H9 (cell line): ENCODE results near the gene AK9. TPM values are rescaled to one million over a fixed set of nuclear protein-coding genes. Genes with fewer than 3 reads are reported as not detected.
A peak's percentile ranks its signal among the peaks of the same experiment; 100 is the strongest.

Experiments used
- DNase-seq: peaks from one replicate; pipeline ENCODE4 v3.0.0-alpha.2; 2017
- H2AFZ ChIP-seq: one replicate; pipeline ENCODE4 v1.6.1; 2013; ENCODE audit warnings: mild to moderate bottlenecking, low read length, control low read depth, moderate library complexity
- H2AK5ac ChIP-seq: 2 replicates; pipeline ENCODE4 v1.6.1; 2013; ENCODE audit warnings: low read length, control low read depth, mixed read lengths; ENCODE audit not compliant: insufficient read length
- H2BK120ac ChIP-seq: one replicate; pipeline ENCODE4 v1.6.1; 2013; ENCODE audit warnings: low read depth, mild to moderate bottlenecking, low read length, control low read depth, inconsistent platforms; ENCODE audit not compliant: poor library complexity, severe bottlenecking
- H2BK12ac ChIP-seq: 2 replicates; pipeline ENCODE4 v1.6.1; 2013; ENCODE audit warnings: low read length, control low read depth, mixed read lengths, low read depth; ENCODE audit not compliant: insufficient read length
- H2BK15ac ChIP-seq: 2 replicates; pipeline ENCODE4 v1.6.1; 2013; ENCODE audit warnings: low read depth, low read length, control low read depth
- H2BK20ac ChIP-seq: one replicate; pipeline ENCODE4 v1.6.1; 2013; ENCODE audit warnings: low read depth, mild to moderate bottlenecking, low read length, control low read depth, inconsistent platforms; ENCODE audit not compliant: poor library complexity, severe bottlenecking
- H2BK5ac ChIP-seq: 2 replicates; pipeline ENCODE4 v1.6.1; 2013; ENCODE audit warnings: low read length, control low read depth, mixed read lengths; ENCODE audit not compliant: insufficient read length
- H3K14ac ChIP-seq: 2 replicates; pipeline ENCODE4 v1.6.1; 2013; ENCODE audit warnings: low read length, control low read depth; ENCODE audit not compliant: insufficient read depth
- H3K18ac ChIP-seq: 2 replicates; pipeline ENCODE4 v1.6.1; 2013; ENCODE audit warnings: low read depth, mild to moderate bottlenecking, mixed read lengths, low read length, control low read depth; ENCODE audit not compliant: insufficient read length
- H3K23ac ChIP-seq: 2 replicates; pipeline ENCODE4 v1.6.1; 2013; ENCODE audit warnings: low read length, control low read depth, mixed read lengths, low read depth; ENCODE audit not compliant: insufficient read length
- H3K23me2 ChIP-seq: 2 replicates; pipeline ENCODE4 v1.6.1; 2013; ENCODE audit warnings: low read depth, mild to moderate bottlenecking, mixed read lengths, low read length, control low read depth; ENCODE audit not compliant: insufficient read length, poor library complexity, severe bottlenecking
- H3K27ac ChIP-seq: 2 replicates; pipeline ENCODE4 v1.5.1; 2013; ENCODE audit warnings: low read length, control low read depth, mixed read lengths, low read depth; ENCODE audit not compliant: insufficient read length
- H3K27me3 ChIP-seq: 2 replicates; pipeline ENCODE4 v1.6.1; 2013; ENCODE audit warnings: low read length, control low read depth, inconsistent platforms; ENCODE audit not compliant: insufficient read depth
- H3K4ac ChIP-seq: 2 replicates; pipeline ENCODE4 v1.6.1; 2013; ENCODE audit warnings: low read depth, mild to moderate bottlenecking, control low read depth, inconsistent platforms, low read length, moderate library complexity
- H3K4me1 ChIP-seq: 2 replicates; pipeline ENCODE4 v1.6.1; 2013; ENCODE audit warnings: low read length, control low read depth, inconsistent platforms; ENCODE audit not compliant: insufficient read depth
- H3K4me2 ChIP-seq: 2 replicates; pipeline ENCODE4 v1.6.1; 2013; ENCODE audit warnings: low read length, control low read depth, mixed read lengths; ENCODE audit not compliant: insufficient read length, insufficient read depth
- H3K56ac ChIP-seq: 2 replicates; pipeline ENCODE4 v1.6.1; 2013; ENCODE audit warnings: low read depth, mild to moderate bottlenecking, mixed read lengths, low read length, control low read depth; ENCODE audit not compliant: insufficient read length
- H3K79me1 ChIP-seq: 2 replicates; pipeline ENCODE4 v1.6.1; 2013; ENCODE audit warnings: low read depth, mild to moderate bottlenecking, moderate library complexity, low read length, control low read depth, inconsistent platforms; ENCODE audit not compliant: insufficient read depth, poor library complexity, severe bottlenecking
- H3K79me2 ChIP-seq: 2 replicates; pipeline ENCODE4 v1.6.1; 2013; ENCODE audit warnings: low read length, control low read depth, inconsistent platforms; ENCODE audit not compliant: insufficient read depth
- H3K9ac ChIP-seq: 2 replicates; pipeline ENCODE4 v1.6.1; 2013; ENCODE audit warnings: low read length, control low read depth, mixed read lengths; ENCODE audit not compliant: insufficient read length; ENCODE audit errors: extremely low read depth
- H3K9me3 ChIP-seq: one replicate; pipeline ENCODE4 v1.6.1; 2013; ENCODE audit warnings: low read depth, low read length, inconsistent platforms; ENCODE audit not compliant: control insufficient read depth
- H3T11ph ChIP-seq: one replicate; pipeline ENCODE4 v1.6.1; 2013; ENCODE audit warnings: mild to moderate bottlenecking, low read length, control low read depth, inconsistent platforms
- H4K20me1 ChIP-seq: one replicate; pipeline ENCODE4 v1.6.1; 2013; ENCODE audit not compliant: control insufficient read depth, insufficient read length, insufficient read depth
- H4K5ac ChIP-seq: 2 replicates; pipeline ENCODE4 v1.6.1; 2013; ENCODE audit warnings: low read depth, mild to moderate bottlenecking, mixed read lengths, low read length, control low read depth; ENCODE audit not compliant: insufficient read length
- H4K8ac ChIP-seq: replicated peaks from 2 replicates; pipeline ENCODE4 v1.6.1; 2013; ENCODE audit warnings: low read length, control low read depth, mixed read lengths, low read depth; ENCODE audit not compliant: insufficient read length
- H4K91ac ChIP-seq: 2 replicates; pipeline ENCODE4 v1.6.1; 2013; ENCODE audit warnings: low read depth, mild to moderate bottlenecking, moderate library complexity, mixed read lengths, low read length, control low read depth; ENCODE audit not compliant: insufficient read length
- H3K27ac Mint-ChIP-seq, 3 experiments: 2 replicates in 2 of 3; 3 replicates in 1 of 3; pipeline ENCODE4 v1.8.0; 2020 to 2021; ENCODE audit warnings: mixed read lengths in 3 of 3, mild to moderate bottlenecking in 1 of 3, moderate library complexity in 1 of 3
- H3K27me3 Mint-ChIP-seq: 2 replicates; pipeline ENCODE4 v1.8.0; 2021; ENCODE audit warnings: low read depth, mild to moderate bottlenecking, moderate library complexity, mixed read lengths
- H3K36me3 Mint-ChIP-seq, 3 experiments: 2 replicates in 2 of 3; 3 replicates in 1 of 3; pipeline ENCODE4 v1.8.0; 2020 to 2021; ENCODE audit warnings: low read depth in 3 of 3, mixed read lengths in 3 of 3; ENCODE audit not compliant: insufficient read depth in 1 of 3
- H3K4me1 Mint-ChIP-seq, 2 experiments: 2 replicates each; pipeline ENCODE4 v1.8.0; 2020; ENCODE audit warnings: mixed read lengths in 2 of 2
- H3K4me3 Mint-ChIP-seq, 2 experiments: 2 replicates in 1 of 2; 3 replicates in 1 of 2; pipeline ENCODE4 v1.8.0; 2020 to 2021; ENCODE audit warnings: mild to moderate bottlenecking in 2 of 2, mixed read lengths in 2 of 2, moderate library complexity in 1 of 2
- H3K9me3 Mint-ChIP-seq, 2 experiments: 2 replicates in 1 of 2; 3 replicates in 1 of 2; pipeline ENCODE4 v1.8.0; 2020; ENCODE audit warnings: mild to moderate bottlenecking in 2 of 2, mixed read lengths in 2 of 2, moderate library complexity in 1 of 2
- CTCF ChIP-seq: fragments of 200-600 bp; sonication (generic); conservative IDR thresholded peaks from 3 replicates; pipeline ENCODE4 v1.8.0; 2021; ENCODE audit warnings: antibody characterized with exemption, mild to moderate bottlenecking
- WGBS: extraction: QIAGEN DNeasy Blood & Tissue Kit; methylation state at CpG from one replicate; pipeline ENCODE4 v1.1.7; 2013; ENCODE audit warnings: missing lambda C conversion rate, low lambda C conversion rate, mixed read lengths; ENCODE audit not compliant: insufficient read length; ENCODE audit errors: extremely low coverage; 5-methylcytosine and 5-hydroxymethylcytosine counted together
- total RNA-seq: library from RNA; stranded (reverse); gene quantifications from 2 replicates; pipeline ENCODE4 v1.2.1, GENCODE V29; 2021

The AK9 gene
- total RNA-seq, 1 experiment from 2014 or later = 2.3 TPM

GRCh38 chr6:109496036-109496772 is 194.8 kb downstream of the AK9 start:
- Mint-ChIP-seq H3K4me1 (peaks cover 55 to 61% of the 10 kb centered on the region in 2 experiments), H3K27ac (0 out of 7 replicates have a peak overlapping the region, but pooled peaks of 1 of the 3 experiments have one; percentile 22), H3K4me3 (no peak overlapping the region), H3K9me3 (no peaks in the 10 kb centered on the region; a peak in 1 of 5 replicates), H3K36me3 (no peaks in the 10 kb centered on the region; a peak in 1 of 7 replicates), H3K27me3 (peaks cover 3% of the 10 kb centered on the region; the same call in 1 of the 2 replicates)
- Histone ChIP-seq H3K4me1 (peaks cover 10% of the 10 kb centered on the region), H4K91ac (no peak overlapping the region), H3K4ac (no peak overlapping the region), H3K9ac (no peak overlapping the region), H3T11ph (no peak overlapping the region), H4K20me1 (no peaks in the 10 kb centered on the region), H3K79me2 (no peaks in the 10 kb centered on the region), H3K23me2 (no peaks in the 10 kb centered on the region), H4K8ac (no peak overlapping the region), H3K23ac (no peak overlapping the region), H3K27me3 (no peaks in the 10 kb centered on the region), H2BK5ac (no peak overlapping the region), H2BK20ac (no peak overlapping the region), H3K14ac (no peak overlapping the region), H3K79me1 (no peaks in the 10 kb centered on the region), H2AK5ac (no peak overlapping the region), H3K4me2 (no peak overlapping the region), H2BK15ac (no peak overlapping the region), H2AFZ (no peak overlapping the region), H2BK120ac (no peak overlapping the region), H3K18ac (no peak overlapping the region), H3K9me3 (no peaks in the 10 kb centered on the region), H4K5ac (no peak overlapping the region), H3K27ac (no peak overlapping the region), H2BK12ac (no peak overlapping the region), H3K56ac (no peak overlapping the region)
- 100% methylated on average over 1 of the region's 9 CpGs for WGBS
- DNase-seq = no peak
- TF ChIP-seq CTCF = no peak
